Measurements from ENCODE around the gene AIP.

Gene AIP

GRCh38 chr11:67437082-67437808, 45.6 kb upstream of the AIP start, which contains the start of gene PTPRCAP:
TSS of gene PTPRCAP (minus strand) at chr11:67437682. CDS start at chr11:67437619, 63 bp downstream.
- H3K9ac ChIP-seq (ENCODE audit: low read depth, low read length, poor library complexity, severe bottlenecking) = peak within 1 kb of the TSS; percentile 100
- peak within 1 kb of the TSS; percentile 100 for H3K4me3 ChIP-seq (ENCODE audit: low read length, poor library complexity, severe bottlenecking)
- peaks cover 53% of the 10 kb centered on the region for H3K4me1 ChIP-seq (ENCODE audit: insufficient read depth, low read length, poor library complexity, severe bottlenecking)
- H3K79me2 ChIP-seq (ENCODE audit: insufficient read depth, low read length) = peaks cover 80% of the 10 kb centered on the region
- H3K4me2 ChIP-seq (ENCODE audit: low read depth, low read length, poor library complexity, severe bottlenecking) = peak within 1 kb of the TSS; percentile 96
- H4K20me1 ChIP-seq (ENCODE audit: insufficient read depth, low read length, poor library complexity, severe bottlenecking) = peaks cover 46% of the 10 kb centered on the region
- H3K9me2 ChIP-seq (replicated peaks; ENCODE audit: low read depth, low read length) = no peaks in the 10 kb centered on the region
- TF ChIP-seq EZH2phosphoT487 (IDR thresholded peaks at IDR 0.05; ENCODE audit: borderline replicate concordance) (no peak), CTCF (conservative IDR thresholded peaks at IDR 0.05; ENCODE audit: low read length) (no peak)
- 0 out of 2 replicates have a peak, but pooled peaks cover 4% of the 10 kb centered on the region for H3F3A ChIP-seq (ENCODE audit: low read depth)
- peaks cover 20% of the 10 kb centered on the region; the same call in 1 of the 2 replicates for H3K36me3 ChIP-seq (ENCODE audit: insufficient read depth, low read length)
- no peaks in the 10 kb centered on the region for H3K27me3 ChIP-seq (ENCODE audit: insufficient read depth, low read length, poor library complexity, severe bottlenecking)
- no peaks in the 10 kb centered on the region for H3K9me3 ChIP-seq (ENCODE audit: insufficient read depth, low read depth, low read length)
- no peak within 1 kb of the TSS for H2AFZ ChIP-seq (ENCODE audit: low read length)

GRCh38 chr11:67437809-67438157, 45.0 kb upstream of the AIP start:
- peak overlapping the region; percentile 100 for H3K4me3 ChIP-seq (ENCODE audit: low read length, poor library complexity, severe bottlenecking)
- H3K4me1 ChIP-seq (ENCODE audit: insufficient read depth, low read length, poor library complexity, severe bottlenecking) = peaks cover 53% of the 10 kb centered on the region
- peak overlapping the region; percentile 100 for H3K9ac ChIP-seq (ENCODE audit: low read depth, low read length, poor library complexity, severe bottlenecking)
- peaks cover 41% of the 10 kb centered on the region for H4K20me1 ChIP-seq (ENCODE audit: insufficient read depth, low read length, poor library complexity, severe bottlenecking)
- no peaks in the 10 kb centered on the region for H3K9me2 ChIP-seq (replicated peaks; ENCODE audit: low read depth, low read length)
- no peak overlapping the region for H2AFZ ChIP-seq (ENCODE audit: low read length)
- H3K4me2 ChIP-seq (ENCODE audit: low read depth, low read length, poor library complexity, severe bottlenecking) = peak overlapping the region; percentile 90
- peaks cover 75% of the 10 kb centered on the region for H3K79me2 ChIP-seq (ENCODE audit: insufficient read depth, low read length)
- TF ChIP-seq CTCF (conservative IDR thresholded peaks at IDR 0.05; ENCODE audit: low read length) = no peak
- no peak for TF ChIP-seq EZH2phosphoT487 (IDR thresholded peaks at IDR 0.05; ENCODE audit: borderline replicate concordance)
- H3F3A ChIP-seq (ENCODE audit: low read depth) = 0 out of 2 replicates have a peak, but pooled peaks cover 4% of the 10 kb centered on the region
- no peaks in the 10 kb centered on the region for H3K27me3 ChIP-seq (ENCODE audit: insufficient read depth, low read length, poor library complexity, severe bottlenecking)
- peaks cover 20% of the 10 kb centered on the region; the same call in 1 of the 2 replicates for H3K36me3 ChIP-seq (ENCODE audit: insufficient read depth, low read length)
- no peaks in the 10 kb centered on the region for H3K9me3 ChIP-seq (ENCODE audit: insufficient read depth, low read depth, low read length)

DNA sequence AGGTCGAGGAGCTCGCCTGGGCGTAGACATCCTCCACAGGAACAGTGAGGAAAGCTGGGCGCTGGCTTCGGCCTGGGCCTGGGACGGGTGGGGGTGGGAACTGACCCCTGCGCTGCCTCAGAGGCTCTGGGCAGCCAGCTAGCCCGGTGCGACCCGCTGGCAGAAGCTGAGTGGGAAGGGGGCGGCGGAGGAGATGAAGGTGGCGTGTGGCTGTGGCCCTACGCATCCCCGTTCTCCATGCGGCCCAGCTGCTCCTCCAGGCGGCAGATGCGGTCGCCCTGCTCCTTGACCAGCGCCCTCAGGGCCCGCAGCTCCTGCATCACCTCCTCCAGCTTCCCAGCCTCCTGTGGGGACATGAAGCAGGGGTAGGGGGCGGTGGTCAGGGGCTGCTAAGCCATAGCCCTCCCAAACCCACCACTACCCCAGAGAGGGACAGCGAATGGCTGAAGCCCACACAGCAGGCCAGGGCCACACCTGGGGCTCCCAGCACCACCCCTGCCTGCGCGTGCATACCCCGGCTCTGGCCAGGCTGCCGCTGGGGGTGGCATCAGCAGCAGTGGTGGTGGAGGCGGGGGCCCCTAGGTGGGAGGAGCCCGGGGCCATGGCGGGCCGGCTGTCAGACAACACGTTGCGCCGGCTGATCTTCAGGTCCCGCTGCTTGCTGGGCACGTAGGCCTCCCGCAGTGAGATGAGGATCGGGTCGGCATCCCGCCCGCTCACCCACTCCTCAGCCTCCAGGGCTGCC, 44.5 kb upstream of the AIP start:
- no peaks in the 10 kb centered on the region for H3K9me3 ChIP-seq (ENCODE audit: insufficient read depth, low read depth, low read length)
- H3K9me2 ChIP-seq (replicated peaks; ENCODE audit: low read depth, low read length) = no peaks in the 10 kb centered on the region
- H3K36me3 ChIP-seq (ENCODE audit: insufficient read depth, low read length) = peaks cover 20% of the 10 kb centered on the region; the same call in 1 of the 2 replicates
- peak overlapping the region; percentile 90 for H3K4me2 ChIP-seq (ENCODE audit: low read depth, low read length, poor library complexity, severe bottlenecking)
- H3K4me3 ChIP-seq (ENCODE audit: low read length, poor library complexity, severe bottlenecking) = peak overlapping the region; percentile 100
- peaks cover 35% of the 10 kb centered on the region for H4K20me1 ChIP-seq (ENCODE audit: insufficient read depth, low read length, poor library complexity, severe bottlenecking)
- H3K27me3 ChIP-seq (ENCODE audit: insufficient read depth, low read length, poor library complexity, severe bottlenecking) = no peaks in the 10 kb centered on the region
- H3K9ac ChIP-seq (ENCODE audit: low read depth, low read length, poor library complexity, severe bottlenecking) = peak overlapping the region; percentile 100
- H2AFZ ChIP-seq (ENCODE audit: low read length) = no peak overlapping the region
- H3F3A ChIP-seq (ENCODE audit: low read depth) = 0 out of 2 replicates have a peak, but pooled peaks cover 2% of the 10 kb centered on the region
- H3K79me2 ChIP-seq (ENCODE audit: insufficient read depth, low read length) = peaks cover 69% of the 10 kb centered on the region
- TF ChIP-seq CTCF (conservative IDR thresholded peaks at IDR 0.05; ENCODE audit: low read length) = no peak
- no peak for TF ChIP-seq EZH2phosphoT487 (IDR thresholded peaks at IDR 0.05; ENCODE audit: borderline replicate concordance)
- peaks cover 53% of the 10 kb centered on the region for H3K4me1 ChIP-seq (ENCODE audit: insufficient read depth, low read length, poor library complexity, severe bottlenecking)

Measured in Loucy (cell line).